GM18870 (cell line): Measurements from ENCODE around the gene MGARP.

Experiments
- ATAC-seq: cut with Tn5 transposase; IDR thresholded peaks from one replicate; pipeline ENCODE4 v1.9.1; 2021; ENCODE audit warnings: moderate library complexity; ENCODE audit not compliant: unreplicated experiment

MGARP gene

GRCh38 chr4:139245590-139245989 is 34.4 kb downstream of the MGARP start:
- ATAC-seq: no peak

DNA sequence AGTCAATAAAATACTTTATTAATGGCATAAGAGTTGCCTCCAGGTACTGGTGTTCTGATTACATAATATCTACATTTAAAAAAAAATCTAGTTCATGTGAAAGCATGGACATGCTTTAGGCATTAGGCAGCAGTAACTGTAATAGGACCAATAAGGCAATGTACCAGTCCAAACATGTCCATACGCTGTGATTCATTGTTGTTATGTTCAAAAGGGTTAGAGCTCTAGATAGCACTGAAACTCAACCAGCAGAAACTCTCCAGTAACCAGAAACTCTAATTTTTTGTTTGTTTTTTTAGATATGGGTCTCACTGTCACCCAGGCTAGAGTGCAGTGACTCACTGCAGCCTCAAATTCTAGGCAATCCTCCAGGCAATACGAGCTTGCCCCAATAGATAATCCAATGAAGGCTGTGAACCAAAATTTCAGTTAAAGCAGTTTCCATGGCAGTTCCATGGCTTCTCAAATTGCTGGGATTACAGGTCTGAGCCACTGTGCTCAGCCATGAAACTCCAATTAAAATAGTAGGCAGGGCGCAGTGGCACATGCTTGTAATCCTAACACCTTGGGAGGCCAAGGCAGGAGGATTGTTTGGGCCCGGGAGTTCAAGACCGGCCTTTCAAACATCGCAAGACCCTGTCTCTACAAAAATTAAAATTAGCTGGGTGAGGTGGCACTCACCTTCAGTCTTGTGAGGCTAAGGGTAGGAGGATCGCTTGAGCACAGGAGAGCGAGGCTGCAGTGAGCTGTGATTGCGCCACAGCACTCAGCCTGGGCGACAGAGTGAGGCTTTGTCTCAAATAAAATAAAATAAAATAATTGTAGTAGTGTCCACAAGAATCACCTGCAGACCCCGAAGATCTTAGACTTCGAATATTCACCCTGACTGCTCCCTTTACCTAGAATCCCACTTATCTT is 36.3 kb downstream of the MGARP start:
- ATAC-seq: no peak

DNA sequence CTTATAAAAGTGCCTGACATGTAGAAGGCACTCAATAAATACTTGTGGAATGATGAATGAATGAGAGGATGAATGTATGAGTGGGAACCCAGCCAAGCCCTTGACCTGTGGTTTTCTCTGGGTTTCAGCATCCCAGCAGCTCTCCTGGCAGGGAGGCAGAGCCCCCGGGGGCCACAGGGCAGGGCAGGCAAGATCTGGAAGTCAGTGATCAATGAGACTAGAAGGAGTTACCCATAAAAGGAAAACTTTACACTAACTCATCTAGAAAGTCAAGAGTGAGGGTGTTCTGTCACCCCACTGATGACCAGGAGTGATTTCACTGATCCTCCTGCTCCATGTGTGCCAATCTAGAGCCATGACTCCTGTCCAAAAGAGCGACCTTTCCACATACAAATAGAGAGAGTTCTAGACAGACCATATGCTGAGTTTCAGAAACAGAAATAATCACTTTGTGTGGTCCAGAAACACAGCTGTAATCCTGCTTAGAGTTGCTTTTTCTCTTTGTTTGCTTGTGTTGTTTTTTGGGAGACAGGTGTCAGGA is 37.4 kb downstream of the MGARP start:
- ATAC-seq: no peak

- no peak for ATAC-seq
These were observed 38.3 kb downstream of the MGARP start for GRCh38 chr4:139241784-139242151.

GRCh38 chr4:139241086-139241783 is 38.8 kb downstream of the MGARP start:
- ATAC-seq: no peak

GRCh38 chr4:139239127-139239772 is 40.8 kb downstream of the MGARP start:
- ATAC-seq: no peak

DNA sequence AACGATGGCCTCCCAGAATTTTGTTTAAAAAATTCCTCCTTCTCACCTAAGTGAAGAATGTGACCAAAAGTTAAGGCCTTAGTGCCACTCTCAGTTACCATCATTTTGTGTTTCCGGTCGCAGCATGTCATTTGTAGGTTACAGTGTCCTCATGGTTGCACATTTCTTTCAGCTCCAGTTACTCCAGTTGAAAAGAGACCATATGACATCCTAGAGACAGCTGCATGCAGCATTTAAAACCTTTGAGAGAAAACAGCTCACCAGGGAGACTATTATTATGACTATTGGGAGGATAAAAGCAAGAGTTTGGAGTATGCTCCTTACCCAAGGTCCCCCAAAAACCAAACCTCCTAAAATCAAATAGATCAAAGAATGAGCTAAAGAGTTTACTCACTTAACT is 45.8 kb downstream of the MGARP start:
- no peak for ATAC-seq

GRCh38 chr4:139229534-139230039 is 50.4 kb downstream of the MGARP start:
- ATAC-seq: no peak

DNA sequence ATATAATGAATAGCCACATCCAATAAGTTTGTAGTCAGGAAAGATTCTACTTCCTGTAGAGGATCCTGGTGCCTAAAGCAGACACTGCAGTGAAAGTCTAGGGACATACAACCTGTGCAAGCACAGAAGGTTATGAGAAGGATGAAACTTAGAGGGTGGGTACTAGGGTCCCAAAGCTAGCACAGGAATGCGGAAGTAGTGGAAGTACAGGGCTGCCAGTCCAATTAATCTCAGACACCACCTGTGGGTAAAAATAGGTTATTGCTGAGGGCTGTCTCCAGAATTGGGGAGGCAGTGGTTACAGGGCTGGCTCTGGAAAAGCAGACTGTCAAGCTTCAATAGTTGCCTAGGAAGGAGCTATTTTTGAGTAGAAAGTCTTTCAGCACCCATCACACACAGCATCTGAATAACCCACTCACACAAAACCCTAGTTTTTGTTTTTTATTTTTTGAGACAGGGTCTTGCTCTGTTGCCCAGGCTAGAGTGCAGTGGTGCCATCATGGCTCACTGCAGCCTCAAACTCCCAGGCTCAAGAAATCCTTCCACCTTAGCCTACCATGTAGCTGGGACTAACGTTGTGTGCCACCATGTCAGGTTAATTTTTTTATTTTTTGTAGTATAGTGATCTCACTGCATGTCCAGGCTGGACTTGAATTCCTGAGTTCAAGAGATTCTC is 52.2 kb downstream of the MGARP start:
- peak; percentile 61 for ATAC-seq

GRCh38 chr4:139223682-139224317 is 56.2 kb downstream of the MGARP start:
- no peak for ATAC-seq

GRCh38 chr4:139222215-139222614 is 57.8 kb downstream of the MGARP start:
- ATAC-seq: no peak

DNA sequence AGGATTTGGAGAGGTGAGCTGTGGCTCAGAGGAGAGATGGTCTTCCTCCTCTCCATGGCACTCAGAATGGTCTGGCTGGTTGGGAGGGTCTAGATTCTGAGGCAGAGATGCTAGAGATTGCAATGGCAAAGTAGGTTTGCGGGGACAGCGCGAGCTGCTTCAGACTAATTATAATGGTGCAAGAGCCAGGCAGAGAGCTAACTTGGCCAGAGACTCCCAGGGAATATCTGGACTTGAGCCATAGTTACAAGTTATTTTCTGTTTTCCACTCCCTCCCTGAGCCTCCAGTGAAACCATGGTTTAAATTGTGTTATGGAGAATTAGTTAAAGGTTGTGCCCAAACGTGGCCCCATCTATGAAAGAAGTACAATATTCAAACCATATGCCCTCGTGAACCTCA is 58.3 kb downstream of the MGARP start:
- no peak for ATAC-seq

DNA sequence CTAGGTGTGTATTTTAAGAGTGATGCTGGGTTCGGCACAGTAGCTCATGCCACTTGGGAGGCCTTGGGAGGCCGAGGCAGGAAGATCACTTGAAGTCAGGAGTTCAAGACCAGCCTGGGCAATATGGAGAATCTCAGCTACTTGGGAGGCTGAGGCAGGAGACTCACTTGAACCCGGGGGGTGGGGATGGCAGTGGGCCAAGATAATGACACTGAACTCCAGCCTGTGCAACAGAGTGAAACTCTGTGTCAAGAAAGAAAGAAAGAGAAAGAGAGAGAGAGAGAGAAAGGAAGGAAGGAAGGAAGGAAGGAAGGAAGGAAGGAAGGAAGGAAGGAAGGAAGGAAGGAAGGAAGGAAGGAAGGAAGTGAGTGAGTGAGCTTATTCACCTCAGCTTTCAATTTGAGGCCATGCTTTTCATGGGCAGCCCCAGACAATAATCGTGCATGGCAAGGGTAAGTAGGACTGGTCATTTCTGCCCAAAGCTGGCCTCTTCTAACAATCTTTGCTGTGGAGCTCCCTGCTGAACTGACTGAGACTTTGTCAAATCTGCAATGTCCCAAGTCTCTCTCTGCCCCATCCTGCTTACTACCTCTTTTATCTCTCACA is 60.5 kb downstream of the MGARP start:
- no peak for ATAC-seq
